Renal cortical epithelial cell (primary cell): ENCODE results near the gene CRTC1. TPM values are rescaled to one million over a fixed set of nuclear protein-coding genes. Genes with fewer than 3 reads are reported as not detected.

Experiments used
- DNase-seq: peaks from one replicate; pipeline ENCODE4 v3.0.0-alpha.2; 2011; ENCODE audit warnings: low read depth
- total RNA-seq: library from RNA; depleted of rRNA; stranded (reverse); fragments of >200 nt; gene quantifications from 2 replicates; pipeline ENCODE4 v1.2.3, GENCODE V29; 2014

CRTC1 gene
- total RNA-seq, 1 donor from 2014 or later, result 3.2 TPM

DNA sequence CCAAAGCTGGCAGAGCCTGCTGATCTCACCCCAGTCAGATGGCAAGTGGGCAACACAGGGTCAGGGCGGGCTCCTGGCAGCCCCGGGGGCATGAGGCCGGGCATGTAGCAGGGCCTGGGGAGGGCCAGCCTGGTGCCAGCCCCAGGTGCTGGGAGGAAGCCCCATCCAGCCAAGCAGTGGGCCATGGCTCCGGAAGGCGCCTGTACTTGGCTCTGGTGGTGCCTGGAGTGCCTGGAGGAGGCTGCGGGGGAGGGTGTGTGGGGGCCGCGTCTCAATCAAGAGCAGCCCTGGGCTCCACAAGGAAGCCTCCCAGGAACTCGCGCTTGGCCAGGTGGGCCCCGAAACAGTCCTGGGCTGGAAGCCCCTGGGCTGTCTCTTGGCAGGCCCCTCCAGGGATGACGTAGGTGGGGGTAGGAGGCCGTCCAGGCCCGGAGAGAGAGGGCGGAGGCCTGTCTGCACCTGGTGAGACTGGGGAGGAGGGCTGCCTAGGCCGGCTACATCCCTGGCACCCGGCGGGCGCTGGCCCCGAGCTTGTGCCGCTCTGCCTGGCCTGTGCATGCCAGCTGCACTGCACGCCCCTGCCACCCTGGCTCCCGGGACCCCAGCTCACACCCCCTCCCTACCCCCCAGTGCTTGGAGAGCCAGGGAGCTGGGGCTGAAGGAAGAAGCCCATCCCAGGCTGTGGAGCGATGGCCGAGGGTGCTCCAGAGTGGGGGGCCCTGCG is 61.7 kb downstream of the CRTC1 start:
- no peak for DNase-seq

GRCh38 chr19:18745931-18746330 is 62.5 kb downstream of the CRTC1 start:
- DNase-seq, result no peak

- DNase-seq, result no peak
These were observed 63.2 kb downstream of the CRTC1 start for GRCh38 chr19:18746401-18747325.

- no peak for DNase-seq
These were observed 66.1 kb downstream of the CRTC1 start for GRCh38 chr19:18749362-18750231.

DNA sequence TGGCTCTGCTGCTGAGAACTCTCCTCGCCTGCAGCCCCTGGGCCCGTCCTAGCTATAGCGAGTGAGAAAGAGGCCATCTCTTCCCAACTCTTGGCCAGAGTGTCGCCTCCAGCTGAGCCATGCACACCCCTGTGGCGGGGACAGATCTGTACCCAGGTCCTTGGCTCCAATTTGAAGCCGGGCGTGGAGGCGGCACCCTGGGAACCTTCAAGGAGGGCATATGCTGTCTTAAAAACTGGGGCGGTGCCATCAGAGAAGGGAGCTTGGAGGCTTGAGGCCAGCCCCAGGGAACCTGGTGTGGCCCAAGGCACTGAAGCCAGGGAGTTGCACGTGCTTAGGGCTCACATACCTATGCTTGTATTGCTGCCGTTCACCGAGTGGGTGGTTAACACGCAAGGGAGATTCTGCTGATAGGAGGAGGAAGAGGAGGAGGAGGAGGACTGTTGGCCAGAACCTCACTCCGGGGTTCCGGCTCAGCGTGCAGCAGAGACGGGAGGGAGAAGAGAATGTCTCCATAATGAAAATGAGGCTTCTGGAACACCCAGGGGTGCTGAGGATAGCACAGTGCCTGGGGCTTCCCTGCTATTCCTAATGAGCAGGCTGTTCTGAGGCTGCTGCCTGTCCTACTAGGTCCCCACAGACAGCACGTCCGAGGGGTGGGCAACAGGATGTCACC is 67.0 kb downstream of the CRTC1 start:
- DNase-seq, result no peak

- DNase-seq, result no peak
These were observed 68.1 kb downstream of the CRTC1 start for GRCh38 chr19:18751571-18751970.

DNA sequence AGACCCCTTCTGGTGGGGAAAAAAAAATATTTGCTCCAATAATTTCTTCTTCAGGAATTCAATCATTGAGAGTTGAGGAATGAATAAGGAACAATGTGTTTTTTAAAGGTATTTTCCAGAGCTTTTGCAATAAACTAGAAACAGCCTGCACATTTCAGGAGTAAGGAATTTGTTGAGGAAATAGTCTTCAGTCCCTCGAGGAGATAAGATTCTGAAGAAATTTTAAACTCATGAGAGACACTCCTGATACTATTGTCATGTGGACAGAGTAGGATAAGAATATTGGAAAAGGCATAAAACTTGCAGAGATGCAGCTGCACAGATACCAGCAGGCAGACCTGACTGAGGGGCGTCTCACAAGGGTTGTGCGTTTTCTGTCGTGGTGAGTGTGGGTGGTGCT is 71.0 kb downstream of the CRTC1 start:
- DNase-seq, result no peak

GRCh38 chr19:18756896-18757295 is 73.4 kb downstream of the CRTC1 start:
- no peak for DNase-seq

DNA sequence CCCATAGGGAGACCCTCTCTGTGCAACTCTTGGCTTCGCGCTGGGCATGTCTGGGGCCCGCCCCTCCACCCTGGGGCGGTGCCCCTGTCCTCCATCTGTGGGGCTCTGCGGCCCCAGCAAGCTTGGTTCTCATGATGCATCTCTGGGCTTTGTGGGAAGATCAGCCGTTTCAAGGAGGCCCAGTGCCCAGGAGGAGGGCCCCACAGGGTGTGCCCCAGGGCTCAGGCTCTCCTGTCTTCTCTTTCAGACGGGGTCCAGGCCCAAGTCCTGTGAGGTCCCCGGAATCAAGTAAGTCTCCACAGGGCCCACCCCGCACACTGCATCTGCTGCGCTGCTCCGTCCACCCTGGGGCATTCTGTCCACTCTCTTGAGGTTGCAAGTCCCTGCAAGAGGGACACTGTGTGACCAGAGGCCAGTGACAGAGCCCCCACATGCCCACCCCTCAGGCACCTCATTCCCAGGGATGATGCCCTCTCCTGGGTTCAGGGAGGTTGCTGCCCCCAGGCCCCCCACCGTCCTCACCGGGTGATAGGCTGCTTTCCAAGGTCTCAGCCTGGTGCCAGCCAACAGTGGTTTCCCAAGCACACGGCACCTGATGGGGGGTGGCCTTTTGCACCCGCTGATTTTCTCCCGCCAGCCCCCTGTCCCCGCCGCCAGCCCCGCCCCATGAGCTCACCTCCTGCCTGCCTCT is 76.0 kb downstream of the CRTC1 start:
- no peak for DNase-seq

- DNase-seq, result no peak
These were observed 76.5 kb downstream of the CRTC1 start for GRCh38 chr19:18759995-18760426.

- DNase-seq, result no peak
These were observed 77.2 kb downstream of the CRTC1 start for GRCh38 chr19:18760440-18761383.

DNA sequence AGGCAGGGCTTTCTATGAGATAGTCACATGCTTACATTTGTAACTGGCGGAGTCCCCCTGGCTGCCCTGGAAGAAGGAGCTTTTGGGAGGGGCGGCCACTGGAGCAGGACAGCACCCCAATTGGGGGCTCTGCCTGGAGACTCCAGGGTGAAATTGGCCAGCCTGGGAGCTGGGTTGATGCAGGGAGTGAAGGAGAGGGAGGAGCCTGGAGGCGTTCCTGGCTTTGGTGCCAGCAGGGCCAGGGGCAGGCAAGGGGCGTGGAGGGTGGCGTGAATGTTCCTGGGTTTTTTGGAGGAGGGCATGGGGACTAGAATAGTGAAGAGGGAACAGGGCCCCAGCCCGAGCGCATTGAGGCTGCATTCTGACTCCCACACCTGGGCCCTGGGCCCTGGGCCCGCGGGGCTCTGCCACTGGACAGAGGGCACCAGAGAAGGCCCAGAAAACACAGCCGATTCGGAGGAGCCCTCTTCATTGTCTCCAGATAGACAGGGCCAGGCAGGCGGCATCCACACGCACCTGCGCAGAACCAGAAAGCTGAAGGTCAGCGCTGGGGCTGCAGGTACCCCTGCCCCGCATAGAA is 78.1 kb downstream of the CRTC1 start:
- DNase-seq, result no peak

- DNase-seq, result peak; percentile 71
These were observed 78.9 kb downstream of the CRTC1 start for GRCh38 chr19:18762125-18763023.

GRCh38 chr19:18763674-18764590 is 80.5 kb downstream of the CRTC1 start:
- peak; percentile 86 for DNase-seq

DNA sequence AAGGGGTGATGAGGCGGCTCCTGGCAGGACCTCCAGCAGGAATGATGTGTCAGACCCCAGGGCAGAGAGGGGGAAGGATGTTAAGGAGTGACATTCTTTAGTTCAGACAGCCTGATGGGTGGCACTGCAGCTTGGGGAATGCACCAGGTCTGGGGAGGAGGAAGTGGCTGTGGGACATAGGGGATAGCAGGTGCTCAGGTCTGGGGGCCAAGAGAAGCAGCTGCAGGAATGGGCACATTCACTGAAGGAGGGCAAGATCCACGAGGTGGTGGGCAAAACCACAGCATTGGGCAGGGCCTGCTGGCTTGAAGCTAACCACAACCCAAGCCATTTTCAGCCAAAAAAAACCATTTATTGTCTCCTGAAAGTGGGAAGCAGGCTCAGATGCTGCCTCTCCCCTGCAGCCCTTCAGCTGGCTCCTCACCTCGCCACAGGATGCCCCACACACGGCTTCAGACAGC is 81.1 kb downstream of the CRTC1 start:
- peak; percentile 31 for DNase-seq

- DNase-seq, result no peak
These were observed 81.7 kb downstream of the CRTC1 start for GRCh38 chr19:18765224-18765623.
